Activated CD4-positive, alpha-beta T cell treated with anti-CD3 and anti-CD28 coated beads, Interleukin-2, amount 10 ng/mL, durations not matched to agents 24 days and 14 days (primary cell): ENCODE results near the gene LACC1. TPM values are rescaled to one million over a fixed set of nuclear protein-coding genes. Genes with fewer than 3 reads are reported as not detected.

Experiments
- DNase-seq: peaks from one replicate; pipeline ENCODE4 v3.0.0; 2022
- H3K27ac Mint-ChIP-seq: one replicate; pipeline ENCODE4 v1.8.0; 2022; ENCODE audit warnings: mild to moderate bottlenecking, mixed read lengths
- H3K27me3 Mint-ChIP-seq: one replicate; pipeline ENCODE4 v1.8.0; 2022; ENCODE audit warnings: mixed read lengths
- H3K36me3 Mint-ChIP-seq: one replicate; pipeline ENCODE4 v1.8.0; 2022; ENCODE audit warnings: low read depth, mild to moderate bottlenecking, mixed read lengths
- H3K4me1 Mint-ChIP-seq: one replicate; pipeline ENCODE4 v1.8.0; 2021; ENCODE audit warnings: mixed read lengths
- H3K4me3 Mint-ChIP-seq: one replicate; pipeline ENCODE4 v1.8.0; 2022; ENCODE audit warnings: mild to moderate bottlenecking, moderate library complexity, mixed read lengths
- H3K9me3 Mint-ChIP-seq: one replicate; pipeline ENCODE4 v1.8.0; 2021; ENCODE audit warnings: mixed read lengths
- intact Hi-C: fragments of 100-400 bp; cut with micrococcal nuclease; formaldehyde crosslinking; loops from one replicate; pipeline ENCODE4 v1.15.1; 2023
- total RNA-seq: library from RNA; stranded (reverse); gene quantifications from 2 replicates; pipeline ENCODE4 v1.2.3, GENCODE V29; 2022

The LACC1 gene
- total RNA-seq, 1 donor from 2014 or later: 2.6 TPM

GRCh38 chr13:43876366-43876765 is 3.3 kb upstream of the LACC1 start:
- Mint-ChIP-seq H3K36me3 (peaks cover 5% of the 10 kb centered on the region), H3K27me3 (peaks cover 15% of the 10 kb centered on the region), H3K9me3 (no peaks in the 10 kb centered on the region), H3K27ac (no peak overlapping the region), H3K4me3 (no peak overlapping the region), H3K4me1 (peaks cover 13% of the 10 kb centered on the region)
- DNase-seq: no peak
- intact Hi-C loops: no loop called here

- peaks cover 5% of the 10 kb centered on the region for H3K36me3 Mint-ChIP-seq
- DNase-seq: no peak
- no peak overlapping the region for H3K27ac Mint-ChIP-seq
- peaks cover 16% of the 10 kb centered on the region for H3K27me3 Mint-ChIP-seq
- no peak overlapping the region for H3K4me3 Mint-ChIP-seq
- no peaks in the 10 kb centered on the region for H3K9me3 Mint-ChIP-seq
- intact Hi-C loops: no loop called here
- H3K4me1 Mint-ChIP-seq: peaks cover 13% of the 10 kb centered on the region
These were observed 2.4 kb upstream of the LACC1 start for GRCh38 chr13:43877326-43877725.

- Mint-ChIP-seq H3K27me3 (peaks cover 16% of the 10 kb centered on the region), H3K27ac (no peak overlapping the region), H3K9me3 (no peaks in the 10 kb centered on the region), H3K4me3 (peak overlapping the region; percentile 19), H3K4me1 (peaks cover 13% of the 10 kb centered on the region), H3K36me3 (peaks cover 5% of the 10 kb centered on the region)
- no peak for DNase-seq
- intact Hi-C loops: no loop called here
These were observed 1.9 kb upstream of the LACC1 start for GRCh38 chr13:43877766-43878165.

GRCh38 chr13:43878892-43879754 is 581 bp upstream of the LACC1 start, which contains the start of gene CCDC122:
Gene CCDC122, minus strand, starts transcription at chr13:43879740. Its CDS starts 10,364 bp downstream, at chr13:43869376.
- H3K9me3 Mint-ChIP-seq: no peaks in the 10 kb centered on the region
- H3K4me1 Mint-ChIP-seq: peaks cover 13% of the 10 kb centered on the region
- peak; percentile 93 for DNase-seq
- H3K4me3 Mint-ChIP-seq: peak within 1 kb of the TSS; percentile 89
- H3K36me3 Mint-ChIP-seq: peaks cover 5% of the 10 kb centered on the region
- peak within 1 kb of the TSS; percentile 90 for H3K27ac Mint-ChIP-seq
- peaks cover 17% of the 10 kb centered on the region for H3K27me3 Mint-ChIP-seq
- intact Hi-C loops: loop anchor here (1.0 kb wide), 1 partner anchor 698 kb away; no protein-coding TSS in a partner anchor

- intact Hi-C loops: loop anchor here (5.0 kb wide), 1 partner anchor 262 kb away; no protein-coding TSS in a partner anchor
- Mint-ChIP-seq H3K4me1 (peaks cover 13% of the 10 kb centered on the region), H3K4me3 (peak overlapping the region; percentile 89), H3K27ac (peak overlapping the region; percentile 90), H3K36me3 (peaks cover 5% of the 10 kb centered on the region), H3K27me3 (peaks cover 19% of the 10 kb centered on the region), H3K9me3 (no peaks in the 10 kb centered on the region)
- no peak for DNase-seq
These were observed 631 bp downstream of the LACC1 start for GRCh38 chr13:43880214-43880855.

GRCh38 chr13:43880926-43881325 is 1.2 kb downstream of the LACC1 start:
- Mint-ChIP-seq H3K9me3 (no peaks in the 10 kb centered on the region), H3K27me3 (peaks cover 19% of the 10 kb centered on the region), H3K4me1 (peaks cover 13% of the 10 kb centered on the region), H3K36me3 (peaks cover 5% of the 10 kb centered on the region), H3K27ac (no peak overlapping the region), H3K4me3 (no peak overlapping the region)
- intact Hi-C loops: loop anchor here (5.0 kb wide), 1 partner anchor 261 kb away; no protein-coding TSS in a partner anchor
- DNase-seq: no peak

GRCh38 chr13:43881580-43881979 is 1.9 kb downstream of the LACC1 start:
- Mint-ChIP-seq H3K9me3 (no peaks in the 10 kb centered on the region), H3K36me3 (peaks cover 5% of the 10 kb centered on the region), H3K27me3 (peaks cover 19% of the 10 kb centered on the region), H3K4me1 (peaks cover 13% of the 10 kb centered on the region), H3K27ac (no peak overlapping the region), H3K4me3 (no peak overlapping the region)
- intact Hi-C loops: loop anchor here (5.0 kb wide), 1 partner anchor 261 kb away; no protein-coding TSS in a partner anchor
- no peak for DNase-seq

GRCh38 chr13:43883631-43884030 is 3.9 kb downstream of the LACC1 start:
- Mint-ChIP-seq H3K27ac (no peak overlapping the region), H3K27me3 (peaks cover 14% of the 10 kb centered on the region), H3K9me3 (no peaks in the 10 kb centered on the region), H3K36me3 (peaks cover 5% of the 10 kb centered on the region), H3K4me1 (peaks cover 8% of the 10 kb centered on the region), H3K4me3 (no peak overlapping the region)
- no peak for DNase-seq
- intact Hi-C loops: loop anchor here (5.0 kb wide), 1 partner anchor 259 kb away; no protein-coding TSS in a partner anchor

- intact Hi-C loops: loop anchor here (5.0 kb wide), 1 partner anchor 258 kb away; no protein-coding TSS in a partner anchor
- DNase-seq: no peak
- H3K4me3 Mint-ChIP-seq: no peak overlapping the region
- H3K27me3 Mint-ChIP-seq: peaks cover 13% of the 10 kb centered on the region
- peaks cover 5% of the 10 kb centered on the region for H3K36me3 Mint-ChIP-seq
- no peaks in the 10 kb centered on the region for H3K9me3 Mint-ChIP-seq
- H3K4me1 Mint-ChIP-seq: peaks cover 6% of the 10 kb centered on the region
- no peak overlapping the region for H3K27ac Mint-ChIP-seq
These were observed 4.5 kb downstream of the LACC1 start for GRCh38 chr13:43884222-43884621.

- Mint-ChIP-seq H3K27ac (no peak overlapping the region), H3K9me3 (no peaks in the 10 kb centered on the region), H3K36me3 (no peaks in the 10 kb centered on the region), H3K4me3 (no peak overlapping the region), H3K27me3 (peaks cover 5% of the 10 kb centered on the region), H3K4me1 (no peaks in the 10 kb centered on the region)
- intact Hi-C loops: no loop called here
- no peak for DNase-seq
These were observed 14.7 kb downstream of the LACC1 start for GRCh38 chr13:43894438-43894837.

GRCh38 chr13:43895940-43896339 is 16.2 kb downstream of the LACC1 start:
- H3K4me3 Mint-ChIP-seq: no peak overlapping the region

GRCh38 chr13:43905435-43906031 is 25.8 kb downstream of the LACC1 start:
- Mint-ChIP-seq H3K36me3 (no peaks in the 10 kb centered on the region), H3K9me3 (no peaks in the 10 kb centered on the region), H3K27me3 (peaks cover 36% of the 10 kb centered on the region), H3K4me1 (no peaks in the 10 kb centered on the region), H3K27ac (no peak overlapping the region), H3K4me3 (no peak overlapping the region)
- DNase-seq: peak; percentile 80
- intact Hi-C loops: loop anchor here (1.0 to 10.0 kb wide), 2 partner anchors 566 to 1069 kb away; no protein-coding TSS in a partner anchor

More at GRCh38 chr13:43895940-43896339, 16.2 kb downstream of the LACC1 start:
- Mint-ChIP-seq H3K27ac (no peak overlapping the region), H3K36me3 (no peaks in the 10 kb centered on the region), H3K27me3 (peaks cover 11% of the 10 kb centered on the region), H3K4me1 (no peaks in the 10 kb centered on the region), H3K9me3 (no peaks in the 10 kb centered on the region)
- no peak for DNase-seq
- intact Hi-C loops: no loop called here
